RWPE1 (cell line): ENCODE data around the gene CFAP410.

Experiments
- CTCF ChIA-PET: fragments of 350-600 bp; sonication (Branson Sonifier 250); formaldehyde crosslinking; extraction: SDS; loops from one replicate; lab custom pipeline; 2021; lab: Yijun Ruan, JAX
- POLR2A ChIA-PET: fragments of 400-600 bp; formaldehyde crosslinking; extraction: SDS; loops from one replicate; lab custom pipeline; 2020; ENCODE audit warnings: antibody characterized with exemption; ENCODE audit not compliant: low non-redundant PET; lab: Yijun Ruan, JAX
- DNase-seq: peaks from one replicate; pipeline ENCODE4 v3.0.0; 2012; ENCODE audit warnings: low spot score
- H3K27ac ChIP-seq: fragments of 450-650 bp; 2 replicates; pipeline ENCODE4 v1.5.1; 2017
- TF ChIP-seq, protein P1 (sequence below): fragments of 450-650 bp; conservative IDR thresholded peaks from 2 replicates; pipeline ENCODE4 v1.5.1; 2017; ENCODE audit warnings: low read depth, mild to moderate bottlenecking

Gene CFAP410

GRCh38 chr21:44301141-44301540, 38.0 kb downstream of the CFAP410 start:
- ChIA-PET POLR2A (no interaction called here), CTCF (interaction anchor here (0.6 kb wide), 1 partner anchor 306 kb away, joined by 3 read pairs; no protein-coding TSS in a partner anchor)
- H3K27ac ChIP-seq: peak overlapping the region; percentile 85
- DNase-seq: no peak
- TF ChIP-seq, protein P1, sequence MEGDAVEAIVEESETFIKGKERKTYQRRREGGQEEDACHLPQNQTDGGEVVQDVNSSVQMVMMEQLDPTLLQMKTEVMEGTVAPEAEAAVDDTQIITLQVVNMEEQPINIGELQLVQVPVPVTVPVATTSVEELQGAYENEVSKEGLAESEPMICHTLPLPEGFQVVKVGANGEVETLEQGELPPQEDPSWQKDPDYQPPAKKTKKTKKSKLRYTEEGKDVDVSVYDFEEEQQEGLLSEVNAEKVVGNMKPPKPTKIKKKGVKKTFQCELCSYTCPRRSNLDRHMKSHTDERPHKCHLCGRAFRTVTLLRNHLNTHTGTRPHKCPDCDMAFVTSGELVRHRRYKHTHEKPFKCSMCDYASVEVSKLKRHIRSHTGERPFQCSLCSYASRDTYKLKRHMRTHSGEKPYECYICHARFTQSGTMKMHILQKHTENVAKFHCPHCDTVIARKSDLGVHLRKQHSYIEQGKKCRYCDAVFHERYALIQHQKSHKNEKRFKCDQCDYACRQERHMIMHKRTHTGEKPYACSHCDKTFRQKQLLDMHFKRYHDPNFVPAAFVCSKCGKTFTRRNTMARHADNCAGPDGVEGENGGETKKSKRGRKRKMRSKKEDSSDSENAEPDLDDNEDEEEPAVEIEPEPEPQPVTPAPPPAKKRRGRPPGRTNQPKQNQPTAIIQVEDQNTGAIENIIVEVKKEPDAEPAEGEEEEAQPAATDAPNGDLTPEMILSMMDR: no peak

DNA sequence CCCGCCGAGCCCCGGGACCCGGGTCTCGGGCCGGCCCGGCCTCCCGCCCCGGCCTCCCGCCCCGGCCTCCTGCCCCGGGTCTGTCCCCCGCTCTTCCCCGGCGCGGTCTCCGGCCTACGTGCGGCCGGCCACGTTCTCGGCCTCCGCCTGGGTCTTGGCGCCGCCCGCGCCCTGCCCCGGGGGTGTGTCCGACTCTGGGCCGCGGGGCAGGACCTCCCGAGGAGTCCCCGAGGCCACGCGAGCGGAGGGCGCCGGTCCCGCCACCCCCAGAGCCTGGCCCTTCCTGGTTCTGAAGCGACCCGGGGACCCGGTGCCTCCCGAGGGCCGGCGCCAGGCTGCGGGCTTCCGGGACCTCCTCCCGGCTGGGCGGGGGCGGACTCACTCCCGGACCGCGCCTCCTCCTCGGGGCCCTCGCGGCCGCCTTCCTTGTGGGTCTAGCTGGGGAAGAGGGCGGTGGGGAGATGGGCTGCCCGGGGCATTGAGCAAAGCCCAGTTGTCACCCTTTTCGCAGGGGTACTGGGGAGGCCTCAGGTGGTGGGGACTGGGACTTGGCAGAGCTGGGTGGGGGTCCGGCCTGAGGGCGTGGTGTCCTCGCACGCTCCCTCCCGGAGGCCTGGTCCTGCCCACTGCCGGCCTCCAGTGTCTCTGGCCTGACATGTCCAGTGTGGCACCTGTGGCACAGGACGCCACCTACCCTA, 38.8 kb downstream of the CFAP410 start:
- POLR2A ChIA-PET: no interaction called here
- DNase-seq: peak; percentile 67
- CTCF ChIA-PET: interaction anchor here (0.7 kb wide), 1 partner anchor 184 kb away, joined by 3 read pairs; no protein-coding TSS in a partner anchor
- H3K27ac ChIP-seq: peak overlapping the region; percentile 85
- TF ChIP-seq, protein P1: no peak

GRCh38 chr21:44299458-44300261, 39.5 kb downstream of the CFAP410 start, which contains the start of gene PFKL:
Gene PFKL, plus strand, starts transcription at chr21:44300053. Its CDS starts 53 bp downstream, at chr21:44300106.
- ChIA-PET POLR2A (no interaction called here), CTCF (interaction anchor here (0.7 kb wide), 1 partner anchor 184 kb away, joined by 3 read pairs; no protein-coding TSS in a partner anchor)
- peak within 1 kb of the TSS; percentile 85 for H3K27ac ChIP-seq
- peak; percentile 81 for DNase-seq
- TF ChIP-seq, protein P1: no peak

GRCh38 chr21:44299085-44299457, 40.1 kb downstream of the CFAP410 start:
- no peak for DNase-seq
- ChIA-PET POLR2A (no interaction called here), CTCF (interaction anchor here (1.5 kb wide), 1 partner anchor 32 kb away, joined by 5 read pairs; no protein-coding TSS in a partner anchor)
- TF ChIP-seq, protein P1: no peak
- peak overlapping the region; percentile 85 for H3K27ac ChIP-seq

DNA sequence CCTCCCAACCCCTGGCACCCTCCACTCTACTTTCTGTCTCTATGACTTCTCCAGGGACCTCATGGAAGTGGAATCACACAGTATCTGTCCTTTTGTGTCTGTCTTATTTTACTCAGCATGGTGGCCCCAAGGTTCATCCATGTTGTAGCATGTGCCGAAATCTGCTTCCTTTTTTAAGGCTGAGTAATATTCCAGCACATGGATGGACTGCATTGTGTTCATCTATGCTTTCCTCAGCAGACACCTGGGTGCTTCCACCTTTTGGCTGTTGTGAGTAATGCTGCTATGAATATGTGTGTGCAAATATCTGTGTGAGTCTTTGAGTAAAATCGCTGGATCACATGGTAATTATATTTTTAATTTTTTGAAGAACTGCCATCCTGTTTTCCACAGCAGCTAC, 40.9 kb downstream of the CFAP410 start:
- TF ChIP-seq, protein P1: no peak
- DNase-seq: no peak
- H3K27ac ChIP-seq: no peak overlapping the region
- POLR2A ChIA-PET: no interaction called here
- CTCF ChIA-PET: interaction anchor here (1.1 to 1.5 kb wide), 5 partner anchors 13 to 44 kb away, joined by 3 to 6 read pairs (median 5); no protein-coding TSS in a partner anchor
